HG03520 (cell line): ENCODE measurements around the gene CERS6.
"Not testable (repeated sequence)": the region's sequence is repeated elsewhere in the genome, so short reads cannot be mapped to it uniquely, and the experiment has no call there.

Source experiments
- ATAC-seq: cut with Tn5 transposase; IDR thresholded peaks from one replicate; pipeline ENCODE4 v1.9.1; 2021; ENCODE audit warnings: mild to moderate bottlenecking, moderate library complexity; ENCODE audit not compliant: unreplicated experiment

CERS6 gene

GRCh38 chr2:168753765-168754329 is 297.8 kb downstream of the CERS6 start:
- ATAC-seq: no peak

GRCh38 chr2:168757223-168757622 is 301.2 kb downstream of the CERS6 start:
- ATAC-seq: no peak

DNA sequence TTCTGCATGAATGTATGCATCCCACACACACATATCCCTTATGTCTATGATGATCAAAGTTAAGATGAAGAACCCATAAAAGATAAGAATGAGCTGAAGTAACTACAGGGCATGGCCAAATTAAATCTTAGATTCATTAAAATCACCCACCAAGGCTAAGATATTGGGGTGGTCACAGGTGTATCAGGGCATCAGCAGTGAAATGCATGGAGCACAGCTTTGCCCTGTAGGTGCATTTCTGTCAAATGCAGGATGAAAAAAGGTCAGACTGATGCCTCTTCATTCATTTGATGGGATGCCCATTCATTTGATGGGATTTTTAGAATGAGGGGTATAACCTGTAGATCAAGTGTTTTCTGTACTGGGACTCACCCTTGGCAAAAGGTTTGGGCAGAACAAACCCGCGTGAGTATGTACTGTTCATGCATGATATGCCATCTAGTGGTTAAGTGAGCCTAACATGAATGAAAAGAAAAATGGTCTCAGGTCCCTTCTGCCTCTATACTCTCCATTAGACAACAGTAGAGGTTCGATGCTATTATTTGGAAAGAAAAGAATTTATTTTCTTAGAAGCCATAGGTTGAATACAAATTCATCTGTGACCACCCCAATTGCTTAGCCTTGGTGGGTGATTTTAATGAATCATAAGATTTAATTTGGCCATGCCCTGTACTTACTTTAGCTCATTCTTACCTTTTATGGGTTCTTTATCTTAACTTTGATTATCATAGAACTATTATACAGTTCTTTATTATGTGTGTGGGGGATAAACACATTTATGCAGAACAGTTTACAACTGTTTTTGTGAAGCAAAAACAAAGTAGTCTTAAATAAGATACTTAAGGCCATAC is 303.1 kb downstream of the CERS6 start:
- peak; percentile 79 for ATAC-seq

DNA sequence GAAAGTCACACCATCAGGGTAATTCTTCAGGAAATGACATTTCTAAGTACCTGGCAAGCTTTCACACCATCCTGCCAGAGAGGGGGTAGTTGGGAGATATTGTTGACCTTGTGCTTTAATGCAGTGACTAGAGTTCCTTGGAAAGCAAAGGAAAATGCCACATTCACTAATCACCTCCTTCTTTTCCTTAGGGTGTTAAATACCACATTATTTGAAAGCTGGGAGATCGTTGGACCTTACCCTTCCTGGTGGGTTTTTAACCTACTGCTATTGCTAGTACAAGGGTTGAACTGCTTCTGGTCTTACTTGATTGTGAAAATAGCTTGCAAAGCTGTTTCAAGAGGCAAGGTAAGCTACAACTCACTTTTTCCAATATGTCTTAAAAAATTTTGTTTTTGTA is 309.3 kb downstream of the CERS6 start:
- no peak for ATAC-seq

GRCh38 chr2:168766600-168766999 is 310.5 kb downstream of the CERS6 start:
- no peak for ATAC-seq

DNA sequence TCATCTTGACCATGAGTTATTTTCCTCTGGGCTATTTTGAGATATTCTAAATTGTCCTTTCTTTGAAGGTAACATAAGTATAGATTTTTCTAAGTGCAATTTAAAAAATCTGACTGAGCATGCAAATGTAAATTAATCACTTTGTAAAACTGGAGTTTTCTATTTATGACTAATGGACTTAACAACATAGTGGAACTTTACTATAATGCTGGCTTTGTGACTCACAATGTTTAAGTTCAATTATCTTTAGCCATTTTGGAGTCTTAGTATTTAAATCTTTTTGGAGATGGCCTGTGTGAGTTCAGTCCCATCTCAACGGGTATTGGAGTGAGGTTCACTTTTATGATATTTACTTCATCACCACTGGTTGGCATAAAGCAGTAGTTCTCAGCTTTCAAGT is 311.2 kb downstream of the CERS6 start:
- no peak for ATAC-seq

GRCh38 chr2:168768357-168768756 is 312.3 kb downstream of the CERS6 start:
- ATAC-seq: not testable (repeated sequence)

DNA sequence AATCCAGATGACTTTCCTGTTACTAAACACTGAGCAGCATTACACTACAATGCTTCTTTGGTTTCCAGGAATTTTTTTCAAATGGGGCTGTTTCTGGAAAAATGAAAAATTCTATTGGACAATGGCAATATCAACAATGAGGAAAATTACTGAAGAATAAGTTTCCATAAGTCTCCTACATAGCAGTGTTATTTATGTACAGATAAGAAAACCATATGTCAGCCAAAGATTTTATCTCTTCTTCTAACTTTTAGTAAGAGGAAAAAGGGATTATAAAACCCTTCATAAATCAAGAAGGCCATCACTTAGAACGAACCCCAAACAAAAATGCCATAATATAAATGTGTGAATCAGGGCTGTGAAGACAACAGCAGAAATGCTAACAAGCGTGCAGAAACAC is 314.7 kb downstream of the CERS6 start:
- ATAC-seq: no peak

DNA sequence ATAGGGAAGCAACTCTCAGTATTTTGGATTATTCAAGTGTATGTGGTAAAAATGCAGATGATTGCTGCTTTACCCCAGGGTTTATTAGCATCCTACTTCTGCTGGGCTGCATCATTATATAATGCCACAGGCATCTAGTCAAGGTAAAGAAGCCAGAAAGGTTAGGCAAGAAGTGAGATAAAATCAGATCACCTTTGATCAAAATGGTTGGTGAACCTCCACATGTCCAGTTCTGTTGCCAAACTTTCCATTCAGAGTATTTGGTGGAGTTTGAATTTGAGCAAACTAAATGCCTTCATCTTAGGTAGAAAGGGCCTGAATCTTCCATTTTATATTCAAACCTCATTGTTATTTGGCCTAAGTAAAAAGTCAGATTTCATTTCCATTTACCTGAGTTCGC is 316.6 kb downstream of the CERS6 start:
- ATAC-seq: no peak

- ATAC-seq: no peak
Measured at GRCh38 chr2:168773128-168773527, 317.1 kb downstream of the CERS6 start.

DNA sequence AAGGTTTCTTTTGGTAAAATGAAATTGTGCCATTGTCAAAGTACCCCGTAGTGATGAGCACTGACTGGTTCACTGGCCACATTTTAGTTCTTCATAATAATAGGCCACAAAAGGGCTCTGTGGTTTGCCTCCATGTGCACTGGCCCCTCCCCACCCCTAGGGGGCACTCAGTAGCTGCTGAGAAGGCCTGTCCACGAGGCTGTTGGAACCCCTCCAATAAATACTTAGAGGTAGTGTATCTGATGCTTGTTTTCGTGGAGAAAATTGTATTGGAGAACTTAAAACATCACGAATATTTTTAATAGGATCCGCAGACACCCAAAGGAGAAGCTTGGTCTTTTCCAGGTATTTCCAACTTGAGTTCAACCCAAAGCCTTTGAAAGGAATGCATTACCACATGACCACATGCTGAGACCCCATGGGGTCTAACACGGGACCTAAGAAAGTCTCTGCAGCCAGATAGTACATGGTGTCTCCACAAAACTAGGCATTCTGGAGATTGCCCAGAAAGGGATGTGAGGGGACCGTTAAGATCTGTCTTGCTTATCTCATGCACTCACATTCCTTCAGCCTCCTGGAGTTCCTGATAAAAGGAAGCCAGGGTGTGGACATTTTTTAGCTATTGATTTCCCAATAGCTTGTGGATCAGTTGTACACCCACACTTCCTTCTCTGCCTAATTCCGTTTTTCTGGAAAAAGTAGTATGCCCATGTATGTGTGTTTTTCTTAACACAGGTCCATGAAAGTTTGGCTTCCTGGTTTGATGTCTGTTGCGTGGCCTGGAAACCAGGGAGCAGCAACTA is 317.8 kb downstream of the CERS6 start:
- peak; percentile 50 for ATAC-seq

GRCh38 chr2:168775837-168776236 is 319.8 kb downstream of the CERS6 start:
- ATAC-seq: no peak

GRCh38 chr2:168780669-168781071 is 324.6 kb downstream of the CERS6 start:
- ATAC-seq: no peak

DNA sequence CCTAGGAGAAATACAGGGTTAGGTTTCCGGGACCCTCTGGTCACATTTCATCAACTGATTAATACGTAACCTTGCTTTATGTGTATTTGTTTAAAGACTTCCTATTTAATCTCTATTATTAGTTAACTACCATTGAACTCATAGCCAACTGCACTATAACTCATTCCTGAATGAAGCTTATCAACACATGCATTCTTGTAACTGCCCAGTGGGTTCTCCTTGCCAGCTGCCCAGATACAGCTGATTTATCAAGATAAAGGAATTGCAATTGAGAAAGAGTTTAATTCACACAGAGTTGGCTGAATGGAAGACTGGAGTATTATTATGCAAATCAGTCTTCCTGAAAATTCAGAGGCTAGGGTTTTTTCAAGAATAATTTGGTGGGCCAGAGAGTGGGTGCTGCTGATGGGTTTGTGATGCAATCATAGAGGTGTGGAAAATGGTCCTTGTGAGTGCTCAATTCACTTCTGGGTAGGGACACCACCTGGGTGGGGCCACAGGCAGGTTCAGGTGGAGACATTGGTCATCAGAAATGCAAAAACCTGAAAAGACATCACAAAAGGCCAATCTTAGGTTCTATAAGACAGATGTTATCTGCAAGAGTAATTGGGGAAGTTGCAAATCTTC is 325.2 kb downstream of the CERS6 start:
- no peak for ATAC-seq

DNA sequence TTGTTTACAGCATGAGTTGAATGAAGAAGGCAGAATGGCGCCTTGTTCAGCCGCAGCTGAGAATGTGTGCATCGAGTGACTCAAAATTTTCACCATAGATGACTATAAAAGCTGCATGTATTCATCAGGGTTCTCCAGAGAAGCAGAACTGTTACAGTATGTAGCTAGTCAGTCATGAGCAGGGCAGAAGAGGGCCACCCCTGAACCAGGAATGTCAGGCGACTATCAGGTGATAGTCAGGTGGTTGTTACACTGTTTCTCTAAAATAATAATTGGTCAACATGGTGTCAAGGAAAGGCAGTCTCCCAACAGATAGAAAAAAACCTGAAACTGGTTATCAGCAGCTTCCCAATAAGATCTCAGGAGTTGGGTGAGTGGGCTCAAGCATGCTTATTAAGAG is 326.2 kb downstream of the CERS6 start:
- ATAC-seq: no peak

DNA sequence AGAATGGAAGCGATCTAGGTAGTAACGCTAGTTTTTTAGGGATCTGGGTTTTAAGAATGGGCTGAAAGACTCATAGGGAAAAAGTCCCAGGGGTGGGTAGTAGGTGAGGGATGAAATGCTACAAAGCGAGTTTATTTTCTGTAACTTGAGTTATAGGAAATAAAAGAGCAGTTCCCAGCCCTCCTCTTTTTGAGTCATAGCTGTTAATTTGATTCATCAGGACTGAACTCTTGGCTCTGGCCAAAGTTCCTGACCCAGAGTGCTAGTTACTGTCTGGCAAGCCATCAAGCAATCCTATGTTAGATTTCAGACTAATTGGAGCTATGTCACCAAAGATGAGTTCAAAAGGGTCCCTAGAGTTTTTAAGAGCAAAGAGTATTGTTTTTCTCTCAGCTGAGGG is 328.9 kb downstream of the CERS6 start:
- ATAC-seq: no peak

DNA sequence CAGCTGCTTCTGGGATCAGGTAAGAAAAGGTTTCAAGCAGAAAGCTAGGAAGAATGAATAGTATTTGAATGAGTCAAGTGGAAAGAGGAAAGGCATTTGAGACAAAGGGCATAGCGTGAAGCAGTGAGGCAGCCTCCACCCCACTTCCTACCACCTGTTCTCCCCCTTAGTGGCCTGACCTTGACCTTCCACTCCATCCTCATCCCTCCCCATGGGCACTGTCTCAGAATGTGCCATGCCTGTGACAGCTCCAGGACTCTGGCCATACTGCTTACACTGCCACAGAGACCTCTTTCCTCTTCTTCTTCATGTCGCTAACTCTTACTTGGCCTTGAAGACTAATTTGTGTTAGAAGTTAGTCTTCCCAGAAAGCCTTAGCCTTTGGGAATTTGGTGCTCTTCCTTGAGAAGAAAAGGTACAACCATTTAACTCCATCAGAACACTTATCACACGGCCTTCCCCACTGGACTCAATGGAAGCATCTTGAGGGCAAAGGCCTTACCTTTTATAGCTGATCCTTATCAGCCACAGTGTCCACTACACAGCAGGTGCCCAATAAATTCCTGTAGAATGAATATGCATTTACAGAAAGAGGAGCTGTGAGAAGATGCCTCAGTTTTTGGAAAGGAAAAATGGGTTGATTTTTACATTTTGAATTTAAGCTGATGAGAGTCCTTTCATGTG is 331.2 kb downstream of the CERS6 start:
- ATAC-seq: no peak

- ATAC-seq: no peak
Measured at GRCh38 chr2:168787782-168788376, 331.8 kb downstream of the CERS6 start.

DNA sequence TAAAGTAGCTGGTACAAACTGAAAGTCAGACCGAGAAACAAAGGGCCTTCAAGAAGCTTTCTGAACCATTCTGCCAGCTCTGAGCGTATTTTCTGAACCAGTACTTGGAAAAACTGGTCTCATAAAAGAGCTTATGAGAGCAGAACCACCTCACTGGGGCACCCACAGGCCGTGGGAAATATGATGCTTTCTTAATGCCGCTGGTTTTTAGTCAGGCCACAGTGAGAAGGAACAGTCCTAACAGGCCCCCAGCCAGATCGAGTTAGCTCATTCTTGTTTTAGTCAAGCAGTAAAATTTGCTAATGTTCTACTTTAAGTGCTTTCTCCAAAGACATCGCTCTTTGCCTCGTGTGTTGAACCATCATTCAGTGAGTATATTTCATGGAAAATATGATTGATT is 333.7 kb downstream of the CERS6 start:
- ATAC-seq: no peak

DNA sequence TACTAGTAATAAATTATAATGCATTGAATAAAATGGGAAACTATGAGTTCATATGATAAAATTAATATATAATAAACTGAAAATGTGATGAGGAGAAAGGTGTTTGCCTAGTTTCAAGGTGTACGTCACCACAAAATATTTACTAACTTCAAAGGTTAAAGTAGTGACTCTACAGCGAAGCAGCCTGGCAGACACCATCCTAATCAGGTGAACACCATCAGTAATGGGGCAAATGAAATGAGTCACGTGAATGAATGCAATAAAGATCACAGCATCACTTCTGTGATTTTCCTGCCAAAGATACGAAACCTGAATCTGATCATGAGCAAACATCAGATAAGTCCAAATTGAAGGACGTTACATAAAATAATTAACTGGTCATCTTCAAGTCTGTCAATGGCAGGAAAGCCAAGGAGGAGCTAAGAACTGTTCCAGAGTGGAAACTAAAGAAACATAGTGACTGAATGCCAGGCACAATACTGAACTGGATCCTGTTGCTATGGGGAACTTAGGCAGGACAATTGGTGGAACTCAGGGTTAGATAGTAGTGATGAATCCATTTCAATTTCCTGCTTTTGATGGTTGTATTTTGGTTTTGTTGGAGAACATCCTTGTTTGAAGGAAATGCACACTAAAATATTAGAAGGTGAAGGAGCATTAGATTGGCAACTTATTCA is 334.3 kb downstream of the CERS6 start:
- no peak for ATAC-seq
